ENCODE data around the gene OXGR1.

Gene OXGR1

GRCh38 chr13:96963786-96964475 lies 30.3 kb downstream of the OXGR1 start:
- no peak for ATAC-seq

GRCh38 chr13:96960379-96960778 lies 33.9 kb downstream of the OXGR1 start:
- ATAC-seq, result no peak
- no peak for DNase-seq

More at GRCh38 chr13:96963786-96964475, 30.3 kb downstream of the OXGR1 start:
- no peak for DNase-seq

- ATAC-seq (no peak), DNase-seq (no peak)
These were observed 35.9 kb downstream of the OXGR1 start for GRCh38 chr13:96958286-96958891.

GRCh38 chr13:96952595-96952994 lies 41.7 kb downstream of the OXGR1 start:
- ATAC-seq, result no peak
- no peak for DNase-seq

- ATAC-seq, result no peak
These were observed 46.1 kb downstream of the OXGR1 start for GRCh38 chr13:96948127-96948526.

GRCh38 chr13:96947343-96947910 lies 46.8 kb downstream of the OXGR1 start:
- no peak for DNase-seq
- no peak for ATAC-seq

More at GRCh38 chr13:96948127-96948526, 46.1 kb downstream of the OXGR1 start:
- no peak for DNase-seq

- ATAC-seq (no peak), DNase-seq (no peak)
These were observed 47.5 kb downstream of the OXGR1 start for GRCh38 chr13:96946709-96947311.

GRCh38 chr13:96940961-96941360 lies 53.3 kb downstream of the OXGR1 start:
- ATAC-seq (no peak), DNase-seq (no peak)

GRCh38 chr13:96935901-96936300 lies 58.4 kb downstream of the OXGR1 start:
- no peak for DNase-seq
- no peak for ATAC-seq

All from stimulated activated naive CD8-positive, alpha-beta T cell treated with anti-CD3 and anti-CD28 coated beads, Interleukin-15, Interleukin-2, amounts not matched to agents 100 U/mL and 50 U/mL, for 24 hours (primary cell).